Measurements from ENCODE around the gene AK2.

GRCh38 chr1:32966900-32967299, 69.8 kb downstream of the AK2 start:
- no peak for TF ChIP-seq MAX (IDR thresholded peaks at IDR 0.05)
- TF ChIP-seq TAF1 (conservative IDR thresholded peaks at IDR 0.05): no peak
- TF ChIP-seq CTCF (IDR thresholded peaks at IDR 0.05; ENCODE audit: low read depth, low read length, missing input control): no peak
- TF ChIP-seq ATF3 (IDR thresholded peaks at IDR 0.05): no peak
- no peak for TF ChIP-seq ZBTB33 (IDR thresholded peaks at IDR 0.05)
- TF ChIP-seq REST (IDR thresholded peaks at IDR 0.05): no peak
- TF ChIP-seq RAD21 (IDR thresholded peaks at IDR 0.05): no peak
